ENCODE measurements around the gene CENPQ. TPM values are rescaled to one million over a fixed set of nuclear protein-coding genes. Genes with fewer than 3 reads are reported as not detected.

Gene CENPQ
- total RNA-seq: 1.8 and 3.2 TPM in 2 replicates

GRCh38 chr6:49462927-49463611 is at the start of gene CENPQ, which contains the start of gene MMUT:
Gene CENPQ (plus strand): TSS chr6:49463370. CDS start chr6:49470177, 6,807 bp downstream.
Gene MMUT (minus strand): TSS chr6:49463253. CDS start chr6:49459466, 3,787 bp downstream.

GRCh38 chr6:49499623-49500022 is 36.5 kb downstream of the CENPQ start, which contains the start of gene GLYATL3:
Gene GLYATL3 (plus strand): TSS chr6:49499923. CDS start chr6:49511991, 12,068 bp downstream.

Other genes with a start within 250 kb of the CENPQ start
- 13.8 and 14.7 TPM in 2 replicates for gene MMUT, start 117 bp upstream of the CENPQ start, total RNA-seq
- gene GLYATL3, start 36.6 kb downstream of the CENPQ start, total RNA-seq: not detected in 2 replicates
- 56.2 and 79.6 TPM in 2 replicates for gene C6orf141, start 87.3 kb downstream of the CENPQ start, total RNA-seq
- 0.09 and 0.11 TPM in 2 replicates for gene RHAG, start 173.5 kb downstream of the CENPQ start, total RNA-seq